SU-DHL-6 (cell line): Measurements from ENCODE around the gene TLE6.

ENCODE experiments used
- EZH2phosphoT487 ChIP-seq: fragments of 200-600 bp; sonication (generic), shearing (Covaris generic); conservative IDR thresholded peaks from 2 replicates; pipeline ENCODE4 v1.6.1; 2018; ENCODE audit warnings: mild to moderate bottlenecking, antibody characterized with exemption, low read length, moderate library complexity, mixed read lengths
- TF ChIP-seq, protein P1 (sequence below): fragments of 200-600 bp; sonication (generic); IDR thresholded peaks from one replicate; pipeline ENCODE4 v1.5.1; 2017; ENCODE audit warnings: antibody characterized with exemption, mild to moderate bottlenecking, low read length, moderate library complexity; ENCODE audit not compliant: insufficient read depth, poor library complexity, severe bottlenecking

DNA sequence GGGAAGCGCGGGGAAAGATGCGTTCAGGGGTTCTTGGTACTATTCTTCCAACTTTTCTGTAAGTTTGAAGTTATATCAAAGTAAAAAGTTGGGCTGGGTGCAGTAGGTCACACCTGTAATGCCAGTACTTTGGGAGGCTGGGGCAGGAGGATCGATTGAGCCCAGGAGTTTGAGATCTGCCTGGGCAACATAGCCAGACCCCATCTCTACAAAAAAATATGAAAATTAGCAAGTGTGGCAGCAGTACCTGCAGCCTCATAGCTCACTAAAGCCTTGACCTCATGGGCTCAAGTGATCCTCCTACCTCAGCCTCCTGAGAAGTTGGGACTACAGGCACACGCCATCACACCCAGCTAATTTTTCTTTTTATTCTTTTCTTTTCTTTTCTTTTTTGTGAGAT, 20.2 kb upstream of the TLE6 start:
- TF ChIP-seq, protein P1, sequence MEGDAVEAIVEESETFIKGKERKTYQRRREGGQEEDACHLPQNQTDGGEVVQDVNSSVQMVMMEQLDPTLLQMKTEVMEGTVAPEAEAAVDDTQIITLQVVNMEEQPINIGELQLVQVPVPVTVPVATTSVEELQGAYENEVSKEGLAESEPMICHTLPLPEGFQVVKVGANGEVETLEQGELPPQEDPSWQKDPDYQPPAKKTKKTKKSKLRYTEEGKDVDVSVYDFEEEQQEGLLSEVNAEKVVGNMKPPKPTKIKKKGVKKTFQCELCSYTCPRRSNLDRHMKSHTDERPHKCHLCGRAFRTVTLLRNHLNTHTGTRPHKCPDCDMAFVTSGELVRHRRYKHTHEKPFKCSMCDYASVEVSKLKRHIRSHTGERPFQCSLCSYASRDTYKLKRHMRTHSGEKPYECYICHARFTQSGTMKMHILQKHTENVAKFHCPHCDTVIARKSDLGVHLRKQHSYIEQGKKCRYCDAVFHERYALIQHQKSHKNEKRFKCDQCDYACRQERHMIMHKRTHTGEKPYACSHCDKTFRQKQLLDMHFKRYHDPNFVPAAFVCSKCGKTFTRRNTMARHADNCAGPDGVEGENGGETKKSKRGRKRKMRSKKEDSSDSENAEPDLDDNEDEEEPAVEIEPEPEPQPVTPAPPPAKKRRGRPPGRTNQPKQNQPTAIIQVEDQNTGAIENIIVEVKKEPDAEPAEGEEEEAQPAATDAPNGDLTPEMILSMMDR = no peak
- TF ChIP-seq EZH2phosphoT487 = no peak
